GM21825 (cell line): Measurements from ENCODE around the gene RHAG.
"Not testable (repeated sequence)": the region's sequence is repeated elsewhere in the genome, so short reads cannot be mapped to it uniquely, and the experiment has no call there.

Source experiments
- ATAC-seq: cut with Tn5 transposase; IDR thresholded peaks from one replicate; pipeline ENCODE4 v1.9.1; 2021; ENCODE audit warnings: mild to moderate bottlenecking, moderate library complexity; ENCODE audit not compliant: unreplicated experiment

RHAG gene

GRCh38 chr6:49635978-49636712 is 494 bp downstream of the RHAG start:
- ATAC-seq: no peak

GRCh38 chr6:49635480-49635879 is 1.2 kb downstream of the RHAG start:
- no peak for ATAC-seq

- ATAC-seq: no peak
Measured at GRCh38 chr6:49634836-49635218, 1.8 kb downstream of the RHAG start.

GRCh38 chr6:49634092-49634835 is 2.4 kb downstream of the RHAG start:
- ATAC-seq: no peak

GRCh38 chr6:49633541-49633940 is 3.1 kb downstream of the RHAG start:
- ATAC-seq: no peak

GRCh38 chr6:49632727-49633126 is 3.9 kb downstream of the RHAG start:
- ATAC-seq: no peak

GRCh38 chr6:49629485-49630088 is 7.1 kb downstream of the RHAG start:
- ATAC-seq: not testable (repeated sequence)

- ATAC-seq: no peak
Measured at GRCh38 chr6:49626811-49627210, 9.8 kb downstream of the RHAG start.

- ATAC-seq: no peak
Measured at GRCh38 chr6:49618257-49618656, 18.4 kb downstream of the RHAG start.

- ATAC-seq: not testable (repeated sequence)
Measured at GRCh38 chr6:49614144-49614543, 22.5 kb downstream of the RHAG start.

- ATAC-seq: no peak
Measured at GRCh38 chr6:49609285-49609684, 27.4 kb downstream of the RHAG start.

GRCh38 chr6:49608275-49608674 is 28.4 kb downstream of the RHAG start:
- not testable (repeated sequence) for ATAC-seq

- ATAC-seq: no peak
Measured at GRCh38 chr6:49607391-49607982, 29.2 kb downstream of the RHAG start.

GRCh38 chr6:49606721-49607390 is 29.8 kb downstream of the RHAG start:
- peak; percentile 97 for ATAC-seq

- ATAC-seq: not testable (repeated sequence)
Measured at GRCh38 chr6:49604080-49604479, 32.6 kb downstream of the RHAG start.

GRCh38 chr6:49587262-49587661 is 49.4 kb downstream of the RHAG start:
- not testable (repeated sequence) for ATAC-seq

GRCh38 chr6:49582529-49582928 is 54.1 kb downstream of the RHAG start:
- no peak for ATAC-seq

GRCh38 chr6:49579649-49580048 is 57.0 kb downstream of the RHAG start:
- no peak for ATAC-seq

- no peak for ATAC-seq
Measured at GRCh38 chr6:49576618-49577017, 60.0 kb downstream of the RHAG start.

GRCh38 chr6:49570474-49571079 is 66.1 kb downstream of the RHAG start:
- ATAC-seq: no peak

- ATAC-seq: no peak
Measured at GRCh38 chr6:49565855-49566254, 70.8 kb downstream of the RHAG start.
